ENCODE measurements around the gene TNNC2. TPM values are rescaled to one million over a fixed set of nuclear protein-coding genes. Genes with fewer than 3 reads are reported as not detected.

TNNC2 gene
- polyA plus RNA-seq, 3 donors: 0.71 to 1.2 (median 1.0) TPM

- Mint-ChIP-seq H3K9me3 (peaks cover 0 to 1% (median 0%) of the 10 kb centered on the region in 7 donors), H3K4me1 (peaks cover 25% of the 10 kb centered on the region), H3K36me3 (peaks cover 52 to 94% of the 10 kb centered on the region in 2 donors), H3K4me3 (no peak overlapping the region), H3K27ac (no peak overlapping the region), H3K27me3 (ENCODE audit: low read depth in 3 of 3) (no peaks in the 10 kb centered on the region)
- no peaks in the 10 kb centered on the region for H3K9me3 ChIP-seq (replicated peaks in 1 of 2; ENCODE audit: control insufficient read depth in 1 of 2, insufficient read depth in 1 of 2, low read length in 2 of 2)
- H3K4me2 ChIP-seq (replicated peaks; ENCODE audit: extremely low read depth, low read length, poor library complexity, severe bottlenecking): no peak overlapping the region
- no peak for DNase-seq
- H3K4me3 ChIP-seq (replicated peaks in 1 of 3; ENCODE audit: low read depth in 2 of 3, low read length in 3 of 3): no peak overlapping the region
- H3K27me3 ChIP-seq (ENCODE audit: control insufficient read depth in 2 of 2, insufficient read depth in 2 of 2, low read length in 2 of 2): no peaks in the 10 kb centered on the region
- H3K4me1 ChIP-seq (ENCODE audit: control insufficient read depth in 1 of 2, insufficient read depth in 2 of 2, low read length in 2 of 2): peaks cover 20 to 22% of the 10 kb centered on the region in 2 donors
- intact Hi-C loops (cut with micrococcal nuclease): no loop called here
- peaks cover 49 to 84% of the 10 kb centered on the region in 2 donors for H3K36me3 ChIP-seq (replicated peaks in 1 of 2; ENCODE audit: control insufficient read depth in 1 of 2, insufficient read depth in 2 of 2, low read length in 2 of 2)
- no peak for TF ChIP-seq CTCF (IDR thresholded peaks at IDR 0.05)
- H3K27ac ChIP-seq (ENCODE audit: low read depth in 1 of 2, low read length in 2 of 2): no peak overlapping the region
- H4K20me1 ChIP-seq (ENCODE audit: insufficient read depth, low read length): peaks cover 26% of the 10 kb centered on the region
- H2AFZ ChIP-seq (ENCODE audit: insufficient read depth, low read depth, low read length, poor library complexity, severe bottlenecking): no peak overlapping the region
- WGBS (ENCODE audit: insufficient coverage): 97% methylated on average over 25 of the region's 25 CpGs
- peaks cover 2% of the 10 kb centered on the region for H3K79me2 ChIP-seq (ENCODE audit: insufficient read depth, low read length)
- H3K9ac ChIP-seq (ENCODE audit: insufficient read depth, low read length, poor library complexity, severe bottlenecking): no peak overlapping the region
Observed at GRCh38 chr20:45840700-45841198, 13.6 kb upstream of the TNNC2 start.

- no peak for TF ChIP-seq CTCF (IDR thresholded peaks at IDR 0.05)
- Histone ChIP-seq H4K20me1 (ENCODE audit: insufficient read depth, low read length) (peaks cover 13% of the 10 kb centered on the region), H3K36me3 (replicated peaks in 1 of 2; ENCODE audit: control insufficient read depth in 1 of 2, insufficient read depth in 2 of 2, low read length in 2 of 2) (peaks cover 19 to 47% of the 10 kb centered on the region in 2 donors), H3K4me3 (replicated peaks in 1 of 3; ENCODE audit: low read depth in 2 of 3, low read length in 3 of 3) (no peak overlapping the region), H3K27ac (ENCODE audit: low read depth in 1 of 2, low read length in 2 of 2) (no peak overlapping the region), H2AFZ (ENCODE audit: insufficient read depth, low read depth, low read length, poor library complexity, severe bottlenecking) (no peak overlapping the region), H3K79me2 (ENCODE audit: insufficient read depth, low read length) (peaks cover 14% of the 10 kb centered on the region), H3K4me1 (ENCODE audit: control insufficient read depth in 1 of 2, insufficient read depth in 2 of 2, low read length in 2 of 2) (peaks cover 45 to 50% of the 10 kb centered on the region in 2 donors), H3K27me3 (ENCODE audit: control insufficient read depth in 2 of 2, insufficient read depth in 2 of 2, low read length in 2 of 2) (no peaks in the 10 kb centered on the region), H3K9ac (ENCODE audit: insufficient read depth, low read length, poor library complexity, severe bottlenecking) (no peak overlapping the region), H3K4me2 (replicated peaks; ENCODE audit: extremely low read depth, low read length, poor library complexity, severe bottlenecking) (no peak overlapping the region), H3K9me3 (replicated peaks in 1 of 2; ENCODE audit: control insufficient read depth in 1 of 2, insufficient read depth in 1 of 2, low read length in 2 of 2) (no peaks in the 10 kb centered on the region)
- no peak overlapping the region for H3K4me3 Mint-ChIP-seq
- no peak for DNase-seq
- peaks cover 43% of the 10 kb centered on the region for H3K4me1 Mint-ChIP-seq
- H3K27ac Mint-ChIP-seq: peak overlapping the region in 1 of 7 donors; percentile 42
- WGBS (ENCODE audit: insufficient coverage): 80% methylated on average over 1 of the region's 1 CpG
- H3K9me3 Mint-ChIP-seq: peaks cover 0 to 1% (median 0%) of the 10 kb centered on the region in 7 donors
- intact Hi-C loops (cut with micrococcal nuclease): no loop called here
- H3K36me3 Mint-ChIP-seq: peaks cover 27 to 62% of the 10 kb centered on the region in 2 donors
- no peaks in the 10 kb centered on the region for H3K27me3 Mint-ChIP-seq (ENCODE audit: low read depth in 3 of 3)
Observed at GRCh38 chr20:45836841-45837240, 9.7 kb upstream of the TNNC2 start.
